Liver (tissue), 3 donors: ENCODE results near the gene SOX6.

Source experiments
- JUND ChIP-seq, 2 donors: IDR thresholded peaks; 2 replicates each; pipeline ENCODE4 v1.6.1; 2016; ENCODE audit warnings: antibody characterized with exemption in 2 of 2
- RAD21 ChIP-seq, 2 donors: IDR thresholded peaks; 2 replicates each; pipeline ENCODE4 v1.6.1; 2016; ENCODE audit warnings: antibody characterized with exemption in 2 of 2, mild to moderate bottlenecking in 2 of 2
- SP1 ChIP-seq: IDR thresholded peaks from 2 replicates; pipeline ENCODE4 v1.6.1; 2018; ENCODE audit warnings: antibody characterized with exemption, mild to moderate bottlenecking
- TAF1 ChIP-seq: conservative IDR thresholded peaks from 2 replicates; pipeline ENCODE4 v1.6.1; 2016; ENCODE audit warnings: antibody characterized with exemption, mild to moderate bottlenecking
- YY1 ChIP-seq: IDR thresholded peaks from 2 replicates; pipeline ENCODE4 v1.6.1; 2016; ENCODE audit warnings: antibody characterized with exemption, mild to moderate bottlenecking
- TF ChIP-seq, protein P1 (sequence below): fragments of 150-350 bp; IDR thresholded peaks from 2 replicates; pipeline ENCODE4 v1.5.1; 2017; ENCODE audit warnings: improper control_type of control experiment, low read depth, low read length; ENCODE audit not compliant: missing input control
- TF ChIP-seq, protein P2 (sequence below): IDR thresholded peaks from 2 replicates; pipeline ENCODE4 v1.6.1; 2016; ENCODE audit warnings: antibody characterized with exemption
- TF ChIP-seq, protein P3 (sequence below): IDR thresholded peaks from 2 replicates; pipeline ENCODE4 v1.6.1; 2016; ENCODE audit warnings: antibody characterized with exemption, mild to moderate bottlenecking
- TF ChIP-seq, protein P4 (sequence below): IDR thresholded peaks from 2 replicates; pipeline ENCODE4 v1.6.1; 2016; ENCODE audit warnings: antibody characterized with exemption
- TF ChIP-seq, protein P5 (sequence below): IDR thresholded peaks from 2 replicates; pipeline ENCODE4 v1.6.1; 2016; ENCODE audit warnings: antibody characterized with exemption
- donor health status: healthy.
- donor health status: healthy.

DNA sequence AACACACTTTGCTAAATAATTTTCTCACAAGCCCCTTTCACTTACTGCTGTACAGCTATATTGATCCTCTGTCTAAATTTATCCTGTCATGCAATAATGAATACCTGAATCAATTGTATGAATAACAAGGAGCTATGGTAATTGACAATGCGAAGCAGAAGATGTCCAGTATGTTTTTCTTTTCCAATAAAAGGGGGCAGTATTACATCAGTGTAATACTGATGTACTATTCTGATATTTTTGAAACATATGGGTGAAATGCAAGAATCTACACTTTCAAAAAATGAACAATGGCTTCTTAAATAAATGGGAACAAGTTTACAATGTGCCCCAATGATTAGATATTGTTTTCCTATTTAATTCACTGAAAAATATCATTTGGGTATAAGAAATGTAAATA, 315.1 kb downstream of the SOX6 start:
- TF ChIP-seq, protein P1, sequence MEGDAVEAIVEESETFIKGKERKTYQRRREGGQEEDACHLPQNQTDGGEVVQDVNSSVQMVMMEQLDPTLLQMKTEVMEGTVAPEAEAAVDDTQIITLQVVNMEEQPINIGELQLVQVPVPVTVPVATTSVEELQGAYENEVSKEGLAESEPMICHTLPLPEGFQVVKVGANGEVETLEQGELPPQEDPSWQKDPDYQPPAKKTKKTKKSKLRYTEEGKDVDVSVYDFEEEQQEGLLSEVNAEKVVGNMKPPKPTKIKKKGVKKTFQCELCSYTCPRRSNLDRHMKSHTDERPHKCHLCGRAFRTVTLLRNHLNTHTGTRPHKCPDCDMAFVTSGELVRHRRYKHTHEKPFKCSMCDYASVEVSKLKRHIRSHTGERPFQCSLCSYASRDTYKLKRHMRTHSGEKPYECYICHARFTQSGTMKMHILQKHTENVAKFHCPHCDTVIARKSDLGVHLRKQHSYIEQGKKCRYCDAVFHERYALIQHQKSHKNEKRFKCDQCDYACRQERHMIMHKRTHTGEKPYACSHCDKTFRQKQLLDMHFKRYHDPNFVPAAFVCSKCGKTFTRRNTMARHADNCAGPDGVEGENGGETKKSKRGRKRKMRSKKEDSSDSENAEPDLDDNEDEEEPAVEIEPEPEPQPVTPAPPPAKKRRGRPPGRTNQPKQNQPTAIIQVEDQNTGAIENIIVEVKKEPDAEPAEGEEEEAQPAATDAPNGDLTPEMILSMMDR, result no peak
- TF ChIP-seq TAF1 (no peak), SP1 (no peak), YY1 (no peak), RAD21 (IDR thresholded peaks at IDR 0.05) (peak; percentile 30 to 56), JUND (IDR thresholded peaks at IDR 0.05) (no peak)
- TF ChIP-seq, protein P2, sequence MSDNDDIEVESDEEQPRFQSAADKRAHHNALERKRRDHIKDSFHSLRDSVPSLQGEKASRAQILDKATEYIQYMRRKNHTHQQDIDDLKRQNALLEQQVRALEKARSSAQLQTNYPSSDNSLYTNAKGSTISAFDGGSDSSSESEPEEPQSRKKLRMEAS, result no peak
- TF ChIP-seq, protein P3, sequence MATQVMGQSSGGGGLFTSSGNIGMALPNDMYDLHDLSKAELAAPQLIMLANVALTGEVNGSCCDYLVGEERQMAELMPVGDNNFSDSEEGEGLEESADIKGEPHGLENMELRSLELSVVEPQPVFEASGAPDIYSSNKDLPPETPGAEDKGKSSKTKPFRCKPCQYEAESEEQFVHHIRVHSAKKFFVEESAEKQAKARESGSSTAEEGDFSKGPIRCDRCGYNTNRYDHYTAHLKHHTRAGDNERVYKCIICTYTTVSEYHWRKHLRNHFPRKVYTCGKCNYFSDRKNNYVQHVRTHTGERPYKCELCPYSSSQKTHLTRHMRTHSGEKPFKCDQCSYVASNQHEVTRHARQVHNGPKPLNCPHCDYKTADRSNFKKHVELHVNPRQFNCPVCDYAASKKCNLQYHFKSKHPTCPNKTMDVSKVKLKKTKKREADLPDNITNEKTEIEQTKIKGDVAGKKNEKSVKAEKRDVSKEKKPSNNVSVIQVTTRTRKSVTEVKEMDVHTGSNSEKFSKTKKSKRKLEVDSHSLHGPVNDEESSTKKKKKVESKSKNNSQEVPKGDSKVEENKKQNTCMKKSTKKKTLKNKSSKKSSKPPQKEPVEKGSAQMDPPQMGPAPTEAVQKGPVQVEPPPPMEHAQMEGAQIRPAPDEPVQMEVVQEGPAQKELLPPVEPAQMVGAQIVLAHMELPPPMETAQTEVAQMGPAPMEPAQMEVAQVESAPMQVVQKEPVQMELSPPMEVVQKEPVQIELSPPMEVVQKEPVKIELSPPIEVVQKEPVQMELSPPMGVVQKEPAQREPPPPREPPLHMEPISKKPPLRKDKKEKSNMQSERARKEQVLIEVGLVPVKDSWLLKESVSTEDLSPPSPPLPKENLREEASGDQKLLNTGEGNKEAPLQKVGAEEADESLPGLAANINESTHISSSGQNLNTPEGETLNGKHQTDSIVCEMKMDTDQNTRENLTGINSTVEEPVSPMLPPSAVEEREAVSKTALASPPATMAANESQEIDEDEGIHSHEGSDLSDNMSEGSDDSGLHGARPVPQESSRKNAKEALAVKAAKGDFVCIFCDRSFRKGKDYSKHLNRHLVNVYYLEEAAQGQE, result no peak
- TF ChIP-seq, protein P4, sequence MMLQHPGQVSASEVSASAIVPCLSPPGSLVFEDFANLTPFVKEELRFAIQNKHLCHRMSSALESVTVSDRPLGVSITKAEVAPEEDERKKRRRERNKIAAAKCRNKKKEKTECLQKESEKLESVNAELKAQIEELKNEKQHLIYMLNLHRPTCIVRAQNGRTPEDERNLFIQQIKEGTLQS, result no peak
- TF ChIP-seq, protein P5, sequence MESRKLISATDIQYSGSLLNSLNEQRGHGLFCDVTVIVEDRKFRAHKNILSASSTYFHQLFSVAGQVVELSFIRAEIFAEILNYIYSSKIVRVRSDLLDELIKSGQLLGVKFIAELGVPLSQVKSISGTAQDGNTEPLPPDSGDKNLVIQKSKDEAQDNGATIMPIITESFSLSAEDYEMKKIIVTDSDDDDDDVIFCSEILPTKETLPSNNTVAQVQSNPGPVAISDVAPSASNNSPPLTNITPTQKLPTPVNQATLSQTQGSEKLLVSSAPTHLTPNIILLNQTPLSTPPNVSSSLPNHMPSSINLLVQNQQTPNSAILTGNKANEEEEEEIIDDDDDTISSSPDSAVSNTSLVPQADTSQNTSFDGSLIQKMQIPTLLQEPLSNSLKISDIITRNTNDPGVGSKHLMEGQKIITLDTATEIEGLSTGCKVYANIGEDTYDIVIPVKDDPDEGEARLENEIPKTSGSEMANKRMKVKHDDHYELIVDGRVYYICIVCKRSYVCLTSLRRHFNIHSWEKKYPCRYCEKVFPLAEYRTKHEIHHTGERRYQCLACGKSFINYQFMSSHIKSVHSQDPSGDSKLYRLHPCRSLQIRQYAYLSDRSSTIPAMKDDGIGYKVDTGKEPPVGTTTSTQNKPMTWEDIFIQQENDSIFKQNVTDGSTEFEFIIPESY, result no peak
